ENCODE data around the gene OR52E4. TPM values are rescaled to one million over a fixed set of nuclear protein-coding genes. Genes with fewer than 3 reads are reported as not detected.

Gene OR52E4
- total RNA-seq, 1 experiment from 2014 or later: not detected

GRCh38 chr11:5837695-5838094 lies 42.7 kb upstream of the OR52E4 start:
- Mint-ChIP-seq H3K4me3 (ENCODE audit: unreplicated experiment) (no peak overlapping the region), H3K9me3 (ENCODE audit: unreplicated experiment) (peaks cover 21% of the 10 kb centered on the region), H3K4me1 (ENCODE audit: low read depth, unreplicated experiment) (no peaks in the 10 kb centered on the region), H3K27me3 (ENCODE audit: insufficient read depth, unreplicated experiment) (no peaks in the 10 kb centered on the region), H3K36me3 (ENCODE audit: insufficient read depth, unreplicated experiment) (no peaks in the 10 kb centered on the region), H3K27ac (ENCODE audit: unreplicated experiment) (no peak overlapping the region)
- DNase-seq: no peak
- TF ChIP-seq CTCF (IDR thresholded peaks at IDR 0.05; ENCODE audit: insufficient read depth in 1 of 2, low read depth in 1 of 2, low read length in 1 of 2, severe bottlenecking in 1 of 2, unreplicated experiment in 1 of 2): no peak
- Histone ChIP-seq H3K4me3 (ENCODE audit: low read depth, low read length) (no peak overlapping the region), H3K36me3 (ENCODE audit: control insufficient read depth, insufficient read depth, low read length) (no peaks in the 10 kb centered on the region), H3K9me3 (no peaks in the 10 kb centered on the region), H3K27me3 (replicated peaks; ENCODE audit: control insufficient read depth, insufficient read depth, low read length) (no peaks in the 10 kb centered on the region), H3K4me1 (no peaks in the 10 kb centered on the region)
- intact Hi-C loops (cut with micrococcal nuclease; ENCODE audit: unreplicated experiment): no loop called here
- ChIA-PET POLR2A (no interaction called here), CTCF (no interaction called here)
- BruUV-seq (replicated peaks): no TSS peak

GRCh38 chr11:5841797-5842196 lies 38.6 kb upstream of the OR52E4 start, which contains the start of gene OR52E6:
Gene OR52E6, minus strand, starts transcription at chr11:5841897. Its CDS starts 0 bp downstream, at chr11:5841897.
- Mint-ChIP-seq H3K4me3 (ENCODE audit: unreplicated experiment) (no peak within 1 kb of the TSS), H3K27me3 (ENCODE audit: insufficient read depth, unreplicated experiment) (no peaks in the 10 kb centered on the region), H3K9me3 (ENCODE audit: unreplicated experiment) (peaks cover 21% of the 10 kb centered on the region), H3K36me3 (ENCODE audit: insufficient read depth, unreplicated experiment) (no peaks in the 10 kb centered on the region), H3K27ac (ENCODE audit: unreplicated experiment) (no peak within 1 kb of the TSS), H3K4me1 (ENCODE audit: low read depth, unreplicated experiment) (no peaks in the 10 kb centered on the region)
- CTCF ChIA-PET: no interaction called here
- BruUV-seq (replicated peaks): no TSS peak
- Histone ChIP-seq H3K36me3 (ENCODE audit: control insufficient read depth, insufficient read depth, low read length) (no peaks in the 10 kb centered on the region), H3K4me3 (ENCODE audit: low read depth, low read length) (no peak within 1 kb of the TSS), H3K27me3 (replicated peaks; ENCODE audit: control insufficient read depth, insufficient read depth, low read length) (no peaks in the 10 kb centered on the region), H3K4me1 (no peaks in the 10 kb centered on the region), H3K9me3 (no peaks in the 10 kb centered on the region)
- TF ChIP-seq CTCF (IDR thresholded peaks at IDR 0.05; ENCODE audit: insufficient read depth in 1 of 2, low read depth in 1 of 2, low read length in 1 of 2, severe bottlenecking in 1 of 2, unreplicated experiment in 1 of 2): no peak
- POLR2A ChIA-PET: no interaction called here
- intact Hi-C loops (cut with micrococcal nuclease; ENCODE audit: unreplicated experiment): no loop called here
- DNase-seq: no peak

- Mint-ChIP-seq H3K27me3 (ENCODE audit: insufficient read depth, unreplicated experiment) (no peaks in the 10 kb centered on the region), H3K4me1 (ENCODE audit: low read depth, unreplicated experiment) (no peaks in the 10 kb centered on the region), H3K9me3 (ENCODE audit: unreplicated experiment) (no peaks in the 10 kb centered on the region), H3K4me3 (ENCODE audit: unreplicated experiment) (no peak overlapping the region), H3K36me3 (ENCODE audit: insufficient read depth, unreplicated experiment) (no peaks in the 10 kb centered on the region), H3K27ac (ENCODE audit: unreplicated experiment) (no peak overlapping the region)
- Histone ChIP-seq H3K36me3 (ENCODE audit: control insufficient read depth, insufficient read depth, low read length) (no peaks in the 10 kb centered on the region), H3K4me1 (no peaks in the 10 kb centered on the region), H3K27me3 (replicated peaks; ENCODE audit: control insufficient read depth, insufficient read depth, low read length) (no peaks in the 10 kb centered on the region), H3K4me3 (ENCODE audit: low read depth, low read length) (no peak overlapping the region), H3K9me3 (no peaks in the 10 kb centered on the region)
- no peak for TF ChIP-seq CTCF (IDR thresholded peaks at IDR 0.05; ENCODE audit: insufficient read depth in 1 of 2, low read depth in 1 of 2, low read length in 1 of 2, severe bottlenecking in 1 of 2, unreplicated experiment in 1 of 2)
- no TSS peak for BruUV-seq (replicated peaks)
- POLR2A ChIA-PET: no interaction called here
- DNase-seq: no peak
- CTCF ChIA-PET: no interaction called here
- intact Hi-C loops (cut with micrococcal nuclease; ENCODE audit: unreplicated experiment): no loop called here
Measured at GRCh38 chr11:5846701-5847100, 33.7 kb upstream of the OR52E4 start.
